ENCODE measurements around the gene CAVIN1.
"Not testable (repeated sequence)": the region's sequence is repeated elsewhere in the genome, so short reads cannot be mapped to it uniquely, and the experiment has no call there.

- not testable (repeated sequence) for TF ChIP-seq CTCF, POLR2A, EP300 (IDR thresholded peaks at IDR 0.05)
These were observed 5.1 kb downstream of the CAVIN1 start for GRCh38 chr17:42417981-42418380.

Measured in sigmoid colon (tissue), 4 donors.